GM18909 (cell line): ENCODE data around the gene SMIM14.
A peak's percentile ranks its signal among the peaks of the same experiment; 100 is the strongest.
"Not testable (repeated sequence)": the region's sequence is repeated elsewhere in the genome, so short reads cannot be mapped to it uniquely, and the experiment has no call there.

Source experiments
- ATAC-seq: cut with Tn5 transposase; IDR thresholded peaks from one replicate; pipeline ENCODE4 v1.9.1; 2021; ENCODE audit warnings: mild to moderate bottlenecking; ENCODE audit not compliant: unreplicated experiment, poor library complexity

The SMIM14 gene

GRCh38 chr4:39638354-39639239 lies at the start of gene SMIM14:
Gene SMIM14, minus strand, starts transcription at chr4:39638865. Its CDS starts 33,720 bp downstream, at chr4:39605145.
- peak; percentile 82 for ATAC-seq

- no peak for ATAC-seq
Observed at GRCh38 chr4:39687014-39687413, 48.3 kb upstream of the SMIM14 start.

- no peak for ATAC-seq
Observed at GRCh38 chr4:39685990-39686389, 47.3 kb upstream of the SMIM14 start.

GRCh38 chr4:39682138-39682537 lies 43.5 kb upstream of the SMIM14 start:
- peak; percentile 76 for ATAC-seq

GRCh38 chr4:39681003-39681402 lies 42.3 kb upstream of the SMIM14 start:
- ATAC-seq, result not testable (repeated sequence)

- not testable (repeated sequence) for ATAC-seq
Observed at GRCh38 chr4:39675681-39676080, 37.0 kb upstream of the SMIM14 start.

GRCh38 chr4:39670296-39670695 lies 31.6 kb upstream of the SMIM14 start:
- not testable (repeated sequence) for ATAC-seq

GRCh38 chr4:39668887-39669286 lies 30.2 kb upstream of the SMIM14 start:
- no peak for ATAC-seq

- ATAC-seq, result no peak
Observed at GRCh38 chr4:39667706-39668105, 29.0 kb upstream of the SMIM14 start.

- ATAC-seq, result no peak
Observed at GRCh38 chr4:39664828-39665731, 26.4 kb upstream of the SMIM14 start.

GRCh38 chr4:39662683-39663082 lies 24.0 kb upstream of the SMIM14 start:
- no peak for ATAC-seq

GRCh38 chr4:39660757-39661156 lies 22.1 kb upstream of the SMIM14 start:
- no peak for ATAC-seq

GRCh38 chr4:39660045-39660444 lies 21.4 kb upstream of the SMIM14 start:
- no peak for ATAC-seq

- no peak for ATAC-seq
Observed at GRCh38 chr4:39658756-39659155, 20.1 kb upstream of the SMIM14 start.

GRCh38 chr4:39657465-39657864 lies 18.8 kb upstream of the SMIM14 start:
- peak; percentile 81 for ATAC-seq

GRCh38 chr4:39656638-39657037 lies 18.0 kb upstream of the SMIM14 start:
- not testable (repeated sequence) for ATAC-seq

GRCh38 chr4:39655876-39656275 lies 17.2 kb upstream of the SMIM14 start:
- ATAC-seq, result no peak

GRCh38 chr4:39655211-39655610 lies 16.5 kb upstream of the SMIM14 start:
- ATAC-seq, result no peak

GRCh38 chr4:39651586-39651985 lies 12.9 kb upstream of the SMIM14 start:
- not testable (repeated sequence) for ATAC-seq

GRCh38 chr4:39649639-39650265 lies 11.1 kb upstream of the SMIM14 start:
- ATAC-seq, result no peak
